Measurements from ENCODE around the gene TTC31.
A peak's percentile ranks its signal among the peaks of the same experiment; 100 is the strongest.

Gene TTC31

GRCh38 chr2:74482801-74483674 is at the start of gene TTC31, which contains the start of gene CCDC142:
TTC31 (plus strand) TSS chr2:74483081; CDS start chr2:74483096, 15 bp downstream.
CCDC142 (minus strand) TSS chr2:74482998; CDS start chr2:74482837, 161 bp downstream.
- peak; percentile 98 for DNase-seq (ENCODE audit: low read depth)
- Histone ChIP-seq H3K9me3 (ENCODE audit: control insufficient read depth, low read length) (no peaks in the 10 kb centered on the region), H3K4me1 (ENCODE audit: control insufficient read depth, insufficient read depth, low read length) (peaks cover 22% of the 10 kb centered on the region)

GRCh38 chr2:74436111-74436805 is 46.6 kb upstream of the TTC31 start:
- Histone ChIP-seq H3K9me3 (ENCODE audit: control insufficient read depth, low read length) (no peaks in the 10 kb centered on the region), H3K36me3 (ENCODE audit: control insufficient read depth, insufficient read depth, low read length, severe bottlenecking) (peaks cover 8% of the 10 kb centered on the region), H3K9ac (ENCODE audit: low read length) (no peak overlapping the region)

More at GRCh38 chr2:74482801-74483674, at the start of gene TTC31, which contains the start of gene CCDC142:
- Histone ChIP-seq H3K4me3 (ENCODE audit: low read length) (peak within 1 kb of the TSS; percentile 100), H3K27me3 (replicated peaks; ENCODE audit: control insufficient read depth, insufficient read depth, low read length) (no peaks in the 10 kb centered on the region), H3K9ac (ENCODE audit: low read length) (peak within 1 kb of the TSS; percentile 93), H3K36me3 (ENCODE audit: control insufficient read depth, insufficient read depth, low read length, severe bottlenecking) (peaks cover 17% of the 10 kb centered on the region)

GRCh38 chr2:74436848-74437695 is 45.8 kb upstream of the TTC31 start:
- Histone ChIP-seq H3K9ac (ENCODE audit: low read length) (no peak overlapping the region), H3K9me3 (ENCODE audit: control insufficient read depth, low read length) (no peaks in the 10 kb centered on the region), H3K4me3 (ENCODE audit: low read length) (no peak overlapping the region), H3K27me3 (replicated peaks; ENCODE audit: control insufficient read depth, insufficient read depth, low read length) (no peaks in the 10 kb centered on the region), H3K36me3 (ENCODE audit: control insufficient read depth, insufficient read depth, low read length, severe bottlenecking) (peaks cover 2% of the 10 kb centered on the region), H3K4me1 (ENCODE audit: control insufficient read depth, insufficient read depth, low read length) (peaks cover 16% of the 10 kb centered on the region)
- DNase-seq (ENCODE audit: low read depth): no peak

More at GRCh38 chr2:74436111-74436805, 46.6 kb upstream of the TTC31 start:
- DNase-seq (ENCODE audit: low read depth): no peak
- Histone ChIP-seq H3K4me3 (ENCODE audit: low read length) (no peak overlapping the region), H3K27me3 (replicated peaks; ENCODE audit: control insufficient read depth, insufficient read depth, low read length) (no peaks in the 10 kb centered on the region), H3K4me1 (ENCODE audit: control insufficient read depth, insufficient read depth, low read length) (peaks cover 16% of the 10 kb centered on the region)

- no peak overlapping the region for H3K4me3 ChIP-seq (ENCODE audit: low read length)
- DNase-seq (ENCODE audit: low read depth): no peak
- H3K27me3 ChIP-seq (replicated peaks; ENCODE audit: control insufficient read depth, insufficient read depth, low read length): no peaks in the 10 kb centered on the region
- no peaks in the 10 kb centered on the region for H3K36me3 ChIP-seq (ENCODE audit: control insufficient read depth, insufficient read depth, low read length, severe bottlenecking)
- H3K4me1 ChIP-seq (ENCODE audit: control insufficient read depth, insufficient read depth, low read length): peaks cover 16% of the 10 kb centered on the region
- H3K9ac ChIP-seq (ENCODE audit: low read length): no peak overlapping the region
- no peaks in the 10 kb centered on the region for H3K9me3 ChIP-seq (ENCODE audit: control insufficient read depth, low read length)
These were observed 44.6 kb upstream of the TTC31 start for GRCh38 chr2:74438248-74438647.

GRCh38 chr2:74439373-74439772 is 43.5 kb upstream of the TTC31 start:
- no peaks in the 10 kb centered on the region for H3K9me3 ChIP-seq (ENCODE audit: control insufficient read depth, low read length)
- no peak for DNase-seq (ENCODE audit: low read depth)
- peak overlapping the region; percentile 82 for H3K4me3 ChIP-seq (ENCODE audit: low read length)
- no peaks in the 10 kb centered on the region for H3K36me3 ChIP-seq (ENCODE audit: control insufficient read depth, insufficient read depth, low read length, severe bottlenecking)
- H3K27me3 ChIP-seq (replicated peaks; ENCODE audit: control insufficient read depth, insufficient read depth, low read length): no peaks in the 10 kb centered on the region
- H3K9ac ChIP-seq (ENCODE audit: low read length): peak overlapping the region; percentile 86
- H3K4me1 ChIP-seq (ENCODE audit: control insufficient read depth, insufficient read depth, low read length): peaks cover 22% of the 10 kb centered on the region

- Histone ChIP-seq H3K4me1 (ENCODE audit: control insufficient read depth, insufficient read depth, low read length) (peaks cover 22% of the 10 kb centered on the region), H3K9ac (ENCODE audit: low read length) (peak overlapping the region; percentile 86), H3K4me3 (ENCODE audit: low read length) (peak overlapping the region; percentile 82), H3K36me3 (ENCODE audit: control insufficient read depth, insufficient read depth, low read length, severe bottlenecking) (no peaks in the 10 kb centered on the region), H3K27me3 (replicated peaks; ENCODE audit: control insufficient read depth, insufficient read depth, low read length) (no peaks in the 10 kb centered on the region), H3K9me3 (ENCODE audit: control insufficient read depth, low read length) (no peaks in the 10 kb centered on the region)
- DNase-seq (ENCODE audit: low read depth): peak; percentile 81
These were observed 43.0 kb upstream of the TTC31 start for GRCh38 chr2:74439803-74440377.

GRCh38 chr2:74440378-74441169 is 42.3 kb upstream of the TTC31 start:
- DNase-seq (ENCODE audit: low read depth): peak; percentile 96
- no peaks in the 10 kb centered on the region for H3K36me3 ChIP-seq (ENCODE audit: control insufficient read depth, insufficient read depth, low read length, severe bottlenecking)
- no peaks in the 10 kb centered on the region for H3K9me3 ChIP-seq (ENCODE audit: control insufficient read depth, low read length)
- peak overlapping the region; percentile 86 for H3K9ac ChIP-seq (ENCODE audit: low read length)
- H3K4me1 ChIP-seq (ENCODE audit: control insufficient read depth, insufficient read depth, low read length): peaks cover 22% of the 10 kb centered on the region
- peak overlapping the region; percentile 82 for H3K4me3 ChIP-seq (ENCODE audit: low read length)
- no peaks in the 10 kb centered on the region for H3K27me3 ChIP-seq (replicated peaks; ENCODE audit: control insufficient read depth, insufficient read depth, low read length)

GRCh38 chr2:74441170-74441689 is 41.7 kb upstream of the TTC31 start:
- no peaks in the 10 kb centered on the region for H3K9me3 ChIP-seq (ENCODE audit: control insufficient read depth, low read length)
- H3K36me3 ChIP-seq (ENCODE audit: control insufficient read depth, insufficient read depth, low read length, severe bottlenecking): no peaks in the 10 kb centered on the region
- H3K9ac ChIP-seq (ENCODE audit: low read length): peak overlapping the region; percentile 86
- no peaks in the 10 kb centered on the region for H3K27me3 ChIP-seq (replicated peaks; ENCODE audit: control insufficient read depth, insufficient read depth, low read length)
- peaks cover 22% of the 10 kb centered on the region for H3K4me1 ChIP-seq (ENCODE audit: control insufficient read depth, insufficient read depth, low read length)
- DNase-seq (ENCODE audit: low read depth): no peak
- H3K4me3 ChIP-seq (ENCODE audit: low read length): peak overlapping the region; percentile 82

- H3K36me3 ChIP-seq (ENCODE audit: control insufficient read depth, insufficient read depth, low read length, severe bottlenecking): no peaks in the 10 kb centered on the region
- peaks cover 22% of the 10 kb centered on the region for H3K4me1 ChIP-seq (ENCODE audit: control insufficient read depth, insufficient read depth, low read length)
- peak within 1 kb of the TSS; percentile 82 for H3K4me3 ChIP-seq (ENCODE audit: low read length)
- no peaks in the 10 kb centered on the region for H3K27me3 ChIP-seq (replicated peaks; ENCODE audit: control insufficient read depth, insufficient read depth, low read length)
- no peak for DNase-seq (ENCODE audit: low read depth)
- no peaks in the 10 kb centered on the region for H3K9me3 ChIP-seq (ENCODE audit: control insufficient read depth, low read length)
- H3K9ac ChIP-seq (ENCODE audit: low read length): peak within 1 kb of the TSS; percentile 86
These were observed 41.0 kb upstream of the TTC31 start, which contains the start of gene RTKN for GRCh38 chr2:74441690-74442482. RTKN (minus strand) TSS chr2:74441937; CDS start chr2:74441816, 121 bp downstream.
